ENCODE results near the gene LILRB5.

- no peak for TF ChIP-seq CTCF (IDR thresholded peaks at IDR 0.05 in 8 of 11, conservative IDR thresholded peaks at IDR 0.05 in 3 of 11)
- TF ChIP-seq POLR2A (IDR thresholded peaks at IDR 0.05), result no peak
- TF ChIP-seq POLR2AphosphoS5 (IDR thresholded peaks at IDR 0.05), result peak in 1 of 3 donors; percentile 12
Measured at GRCh38 chr19:54247106-54247930, 9.8 kb downstream of the LILRB5 start.

Measured in spleen (tissue), 7 donors.